Neural progenitor cell (in vitro differentiated cells): ENCODE results near the gene SDCCAG8.

ENCODE experiments used
- CTCF ChIP-seq: fragments of 200-600 bp; sonication (generic); IDR thresholded peaks from 2 replicates; pipeline ENCODE4 v1.5.1; 2017; ENCODE audit warnings: antibody characterized with exemption, mild to moderate bottlenecking
- EZH2 ChIP-seq: fragments of 200-600 bp; sonication (generic); IDR thresholded peaks from 2 replicates; pipeline ENCODE4 v1.6.1; 2017; ENCODE audit warnings: antibody characterized with exemption, mild to moderate bottlenecking, moderate library complexity
- EZH2phosphoT487 ChIP-seq: fragments of 200-600 bp; sonication (generic); IDR thresholded peaks from 2 replicates; pipeline ENCODE4 v1.6.1; 2017; ENCODE audit warnings: antibody characterized with exemption

GRCh38 chr1:243428084-243428483 is 172.2 kb downstream of the SDCCAG8 start:
- no peak for TF ChIP-seq EZH2
- no peak for TF ChIP-seq CTCF
- no peak for TF ChIP-seq EZH2phosphoT487
